ENCODE data around the gene INPP5A.
A peak's percentile ranks its signal among the peaks of the same experiment; 100 is the strongest.

INPP5A gene

DNA sequence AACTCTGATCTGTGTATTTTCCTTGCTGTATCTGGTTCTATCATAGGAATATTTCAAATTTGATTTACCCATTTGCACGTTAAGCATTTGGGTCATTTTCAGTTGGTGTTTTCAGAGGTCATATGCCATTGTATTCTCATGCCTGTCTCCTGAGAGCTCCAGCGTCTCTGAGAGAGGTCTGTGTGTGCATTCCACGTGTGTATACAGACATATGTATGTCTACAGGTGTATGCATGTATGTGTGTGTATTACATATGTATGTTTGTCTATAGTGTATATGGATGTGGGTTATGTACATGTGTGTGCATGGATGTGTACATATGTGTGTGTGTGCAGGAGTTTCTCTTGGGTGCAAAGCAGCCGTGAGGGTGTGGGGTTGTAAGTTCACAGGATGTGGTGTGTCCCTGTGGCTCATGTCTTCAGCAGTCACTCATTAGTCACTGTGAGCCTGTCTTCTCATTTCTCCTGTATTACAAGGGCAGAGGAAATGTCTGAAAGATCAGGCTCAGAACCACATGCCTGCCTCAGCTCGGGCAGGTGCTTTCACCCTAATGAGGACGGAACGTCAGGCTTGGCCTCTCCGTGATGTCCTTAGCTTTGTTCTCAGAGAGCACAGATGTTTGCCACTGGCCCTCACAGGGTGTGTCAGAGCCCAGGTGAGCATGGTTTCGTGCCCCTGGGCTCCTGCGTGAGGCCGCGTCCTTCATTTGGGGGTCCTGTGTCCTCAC, 146.7 kb downstream of the INPP5A start:
- no peak for FAIRE-seq
- DNase-seq (ENCODE audit: insufficient read length, low spot score): no peak

DNA sequence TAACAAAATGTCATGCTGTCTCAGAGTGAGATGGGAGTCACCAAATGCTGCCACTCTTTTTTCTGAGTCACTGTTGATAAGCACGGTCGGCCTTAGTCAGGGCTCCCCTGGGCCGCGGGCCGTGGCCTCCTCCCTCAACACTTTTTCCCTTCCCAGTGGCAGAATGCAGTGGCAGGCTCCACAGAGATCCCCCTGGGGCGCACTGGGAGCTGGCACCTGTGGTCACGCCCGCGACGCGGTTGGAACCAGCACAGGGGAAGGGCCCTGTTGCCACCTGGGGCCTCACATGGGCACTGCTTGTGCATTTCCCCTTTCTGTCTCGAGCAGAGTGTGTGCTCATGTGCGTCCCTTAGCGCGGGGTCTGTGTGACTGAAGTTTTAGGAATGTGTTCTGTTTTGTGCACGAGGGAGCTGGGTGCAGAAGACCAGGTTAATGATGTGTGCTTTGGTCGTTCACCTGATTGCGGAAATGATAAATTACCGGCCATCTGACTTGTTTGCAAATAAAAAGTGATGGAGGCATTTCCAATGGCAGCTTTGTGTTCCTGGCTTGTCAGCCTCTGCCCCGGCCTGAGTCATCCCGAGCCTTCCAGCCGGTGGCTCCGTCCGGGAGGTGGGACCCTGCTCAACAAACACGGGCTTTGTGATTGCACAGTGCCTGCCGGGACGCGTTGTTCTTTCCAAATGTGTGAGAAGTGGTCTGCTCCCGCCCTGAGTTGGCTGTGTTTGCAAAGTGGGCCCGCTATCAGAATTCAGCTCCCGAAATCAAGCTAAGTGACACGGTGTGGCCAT, 147.7 kb downstream of the INPP5A start:
- FAIRE-seq (peak; percentile 31), DNase-seq (ENCODE audit: insufficient read length, low spot score) (peak; percentile 31)

DNA sequence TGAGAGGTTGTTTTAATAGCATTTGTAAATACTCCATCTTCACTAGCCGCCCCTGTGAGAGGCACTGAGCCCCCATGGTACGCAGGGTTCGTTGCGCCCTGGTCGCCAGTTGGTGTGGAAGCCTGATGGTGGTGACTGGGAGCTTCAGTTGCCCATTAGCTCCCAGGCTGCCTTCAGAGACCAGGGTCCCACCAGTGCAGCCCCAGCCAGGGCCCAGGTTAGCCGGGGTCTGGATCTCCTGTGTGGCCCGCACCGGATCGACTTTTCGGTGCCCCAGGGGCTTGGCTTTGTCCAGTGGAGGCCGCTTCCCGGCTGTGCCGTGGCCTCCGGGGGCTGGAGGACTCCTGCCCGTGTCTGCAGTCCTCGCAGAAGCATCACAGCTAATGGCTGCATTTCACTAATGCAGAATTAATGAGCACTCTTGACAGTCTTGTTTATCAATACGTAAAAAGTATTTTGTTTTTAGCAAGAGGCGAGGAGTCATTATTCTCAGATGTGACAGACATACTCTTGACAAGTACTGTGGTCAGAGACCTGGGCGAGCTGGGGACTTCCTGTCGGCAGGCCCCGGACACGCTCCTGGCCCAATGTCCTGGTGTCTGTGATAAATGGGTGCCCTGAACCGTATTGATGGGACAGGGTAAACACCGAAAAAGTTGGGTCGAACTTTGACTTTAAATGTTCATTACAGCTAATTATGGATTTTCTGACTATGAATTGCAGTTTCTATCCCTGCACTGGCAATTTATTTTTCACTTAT, 148.5 kb downstream of the INPP5A start:
- FAIRE-seq (no peak), DNase-seq (ENCODE audit: insufficient read length, low spot score) (no peak)

DNA sequence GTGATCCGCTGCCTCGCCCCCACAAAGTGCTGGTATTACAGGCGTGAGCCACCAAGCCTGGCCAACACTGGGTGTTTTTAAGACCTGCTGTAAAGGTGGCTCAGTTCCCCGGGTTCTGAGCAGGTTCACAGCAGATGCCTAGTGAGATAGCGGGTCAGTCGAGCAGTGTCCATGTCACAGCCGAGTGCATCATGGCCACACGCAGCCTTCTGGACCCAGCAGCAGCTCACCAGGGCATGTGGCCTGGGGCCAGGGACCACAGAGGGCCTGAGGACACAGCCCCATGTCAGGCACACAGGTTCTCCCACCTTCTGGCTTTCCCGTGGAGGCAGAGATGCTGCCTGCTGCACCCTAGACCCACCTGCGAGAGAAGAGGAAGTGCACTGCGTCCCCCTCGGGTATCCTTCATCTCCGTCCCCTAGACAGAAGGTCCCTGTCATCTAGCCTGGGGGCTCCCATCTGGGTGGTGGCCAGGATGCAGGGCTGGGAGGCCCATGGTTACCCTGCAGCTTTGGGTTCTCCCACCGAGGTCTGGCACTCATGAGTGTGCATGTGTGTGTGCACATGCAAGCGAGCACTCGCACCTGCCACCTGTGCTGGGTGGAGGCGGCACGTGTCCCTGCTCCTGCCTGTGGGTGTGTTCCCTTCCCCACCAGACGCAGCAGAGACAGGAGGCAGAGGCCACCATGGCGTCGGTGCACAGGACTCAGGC, 149.8 kb downstream of the INPP5A start:
- DNase-seq (ENCODE audit: insufficient read length, low spot score) (no peak), FAIRE-seq (no peak)

DNA sequence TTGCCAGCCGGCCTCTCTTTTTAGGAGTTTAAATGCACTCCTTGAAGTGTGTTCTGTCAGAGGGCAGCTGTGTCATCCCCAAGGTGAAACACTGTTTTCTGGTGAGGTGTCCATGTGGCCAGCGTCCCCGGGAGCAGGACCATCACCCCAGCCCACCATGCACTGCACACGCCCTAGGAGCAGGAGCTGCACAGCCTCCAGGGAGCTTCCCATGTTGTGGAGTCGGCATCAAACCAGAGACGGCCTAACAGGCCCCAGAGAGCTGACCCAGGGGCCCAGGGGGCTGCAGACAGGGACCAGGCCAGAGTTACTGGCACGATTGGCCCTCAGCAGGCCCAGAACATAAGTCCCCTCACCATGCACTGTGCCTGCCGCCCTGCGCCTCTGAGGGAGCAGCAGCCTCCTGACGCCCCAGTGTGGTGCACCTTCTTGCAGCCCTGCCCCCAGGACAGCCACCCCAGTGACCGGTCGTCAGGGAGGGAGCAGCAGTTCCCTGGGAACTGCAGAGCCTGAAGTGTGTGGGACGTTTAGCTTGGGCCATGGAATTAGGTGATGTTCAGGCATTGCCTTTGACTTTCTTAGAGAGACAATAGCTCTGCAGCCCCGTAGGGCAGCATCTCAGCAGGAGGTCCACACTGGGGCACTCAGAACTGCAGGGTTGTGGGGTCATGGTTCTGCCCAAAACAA, 150.4 kb downstream of the INPP5A start:
- no peak for FAIRE-seq
- no peak for DNase-seq (ENCODE audit: insufficient read length, low spot score)

DNA sequence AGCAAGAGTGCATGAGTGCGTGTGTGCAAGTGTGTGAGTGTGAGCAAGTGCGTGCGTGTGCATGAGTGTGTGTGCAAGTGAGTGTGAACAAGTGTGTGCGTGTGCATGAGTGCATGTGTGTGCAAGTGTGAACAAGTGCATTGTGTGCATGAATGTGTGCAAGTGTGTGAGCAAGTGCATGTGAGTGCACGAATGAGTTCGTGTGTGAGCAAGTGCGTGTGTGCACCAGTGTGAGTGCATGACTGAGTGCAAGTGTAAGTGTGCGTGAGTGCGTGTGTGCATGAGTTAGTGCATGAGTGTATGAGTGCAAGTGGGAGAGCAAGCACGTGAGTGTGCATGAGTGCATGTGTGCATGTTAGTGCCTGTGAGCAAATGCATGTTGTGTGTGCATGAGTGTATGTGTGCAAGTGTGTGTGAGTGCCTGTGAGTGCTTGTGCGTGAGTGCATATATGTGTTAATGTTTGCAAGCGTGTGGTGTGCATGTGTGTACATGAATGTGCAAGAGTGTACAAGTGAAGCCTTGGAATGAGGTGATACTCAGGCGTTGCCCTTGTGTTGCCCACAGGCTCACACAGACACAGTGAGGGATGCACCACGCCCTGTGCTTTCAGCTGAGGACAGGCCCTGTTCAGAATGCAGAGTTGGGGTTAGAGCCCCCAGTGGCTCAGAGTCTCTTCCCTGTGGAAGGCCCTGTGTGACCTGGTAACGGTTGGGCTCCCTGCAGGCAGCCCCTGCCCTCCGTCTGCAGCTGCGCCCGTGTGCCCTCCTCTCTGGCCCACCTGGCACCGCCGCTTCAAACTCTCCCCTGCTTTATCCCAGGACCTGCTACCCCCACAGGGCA, 151.2 kb downstream of the INPP5A start:
- FAIRE-seq (peak; percentile 71), DNase-seq (ENCODE audit: insufficient read length, low spot score) (no peak)

DNA sequence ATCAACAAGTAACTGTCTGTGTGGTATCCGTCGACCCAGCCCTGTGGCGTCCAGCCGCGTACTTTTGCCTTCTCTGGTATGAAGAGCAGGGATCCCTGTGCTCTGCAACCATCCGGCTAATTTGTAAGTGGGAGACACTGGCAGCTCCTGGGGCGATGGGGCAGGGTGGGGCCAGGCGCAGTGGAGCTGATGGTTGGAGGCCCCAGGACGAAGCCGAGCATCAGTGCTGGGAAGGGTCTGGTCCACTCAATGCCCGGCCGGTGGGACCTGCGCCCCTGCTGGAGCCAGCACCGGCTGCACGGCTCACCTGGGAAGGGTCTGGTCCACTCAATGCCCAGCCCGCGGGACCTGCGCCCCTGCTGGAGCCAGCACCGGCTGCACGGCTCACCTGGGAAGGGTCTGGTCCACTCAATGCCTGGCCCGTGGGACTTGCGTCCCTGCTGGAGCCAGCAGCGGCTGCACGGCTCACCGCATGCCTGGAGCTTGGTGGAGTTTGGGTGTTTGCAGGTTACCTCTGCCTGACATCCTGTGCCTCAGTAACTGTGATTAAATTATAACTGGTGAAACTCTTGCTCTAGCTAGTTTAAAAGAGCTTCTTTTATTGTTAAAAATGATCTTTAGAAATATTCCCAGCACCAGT, 152.3 kb downstream of the INPP5A start:
- DNase-seq (ENCODE audit: insufficient read length, low spot score) (no peak), FAIRE-seq (no peak)

DNA sequence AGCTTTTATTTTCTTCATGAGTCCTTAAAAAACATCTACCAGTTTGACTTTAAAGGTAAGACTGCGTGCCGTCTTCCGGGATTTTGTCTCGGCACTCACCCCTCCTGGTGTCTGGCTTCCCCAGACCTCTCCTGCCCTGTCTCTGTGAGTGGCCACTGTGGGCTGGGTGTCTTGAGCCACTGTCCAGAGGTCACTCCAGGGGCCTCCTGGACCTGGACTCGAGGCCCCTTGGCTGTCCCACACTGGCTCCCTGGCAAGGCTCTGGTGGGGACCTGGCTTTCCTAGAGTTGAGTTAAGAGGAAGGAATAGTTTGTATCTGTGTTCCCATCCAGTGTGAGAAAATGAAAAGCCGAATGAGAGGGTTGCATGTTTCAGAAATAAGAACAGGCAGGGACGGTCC, 152.8 kb downstream of the INPP5A start:
- DNase-seq (ENCODE audit: insufficient read length, low spot score) (no peak), FAIRE-seq (no peak)

DNA sequence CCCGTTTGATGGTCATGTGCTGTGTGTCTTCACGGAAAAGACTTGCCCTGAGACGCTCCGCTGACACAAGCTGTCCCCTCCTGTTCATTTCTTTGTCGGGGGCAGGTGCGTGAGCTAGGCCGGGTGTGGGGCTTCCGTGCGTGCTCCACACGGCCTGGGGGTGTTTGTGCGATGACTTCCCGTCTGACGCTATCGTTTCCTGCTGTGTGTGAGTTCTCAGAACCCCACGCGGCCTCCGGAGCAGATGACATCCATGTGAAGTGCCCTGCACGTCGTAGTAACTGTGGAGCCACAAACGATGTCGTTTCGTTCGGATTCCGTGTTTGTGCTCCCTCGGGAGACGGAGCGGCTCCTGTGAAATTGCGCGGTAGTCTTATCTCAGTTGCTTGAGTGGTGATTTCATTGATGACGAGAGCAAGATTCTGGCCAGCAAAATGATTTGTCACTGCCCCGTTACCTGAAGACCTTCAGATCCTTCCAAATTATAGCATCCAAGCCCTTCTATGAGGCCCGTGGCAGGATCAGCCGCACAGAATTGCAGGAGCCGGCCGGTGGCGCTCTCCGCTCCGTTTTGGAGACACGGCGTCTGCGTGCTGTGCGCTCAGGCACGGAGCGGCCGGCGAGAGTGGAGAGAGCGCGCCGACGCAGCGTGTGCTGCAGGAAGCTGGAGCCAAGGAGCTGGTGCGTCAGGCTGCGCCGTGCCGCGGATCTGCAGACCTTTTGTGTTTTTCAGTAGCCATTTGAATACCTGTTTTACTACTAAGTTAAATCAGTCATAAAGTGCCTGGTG, 153.4 kb downstream of the INPP5A start:
- FAIRE-seq (no peak), DNase-seq (ENCODE audit: insufficient read length, low spot score) (no peak)

DNA sequence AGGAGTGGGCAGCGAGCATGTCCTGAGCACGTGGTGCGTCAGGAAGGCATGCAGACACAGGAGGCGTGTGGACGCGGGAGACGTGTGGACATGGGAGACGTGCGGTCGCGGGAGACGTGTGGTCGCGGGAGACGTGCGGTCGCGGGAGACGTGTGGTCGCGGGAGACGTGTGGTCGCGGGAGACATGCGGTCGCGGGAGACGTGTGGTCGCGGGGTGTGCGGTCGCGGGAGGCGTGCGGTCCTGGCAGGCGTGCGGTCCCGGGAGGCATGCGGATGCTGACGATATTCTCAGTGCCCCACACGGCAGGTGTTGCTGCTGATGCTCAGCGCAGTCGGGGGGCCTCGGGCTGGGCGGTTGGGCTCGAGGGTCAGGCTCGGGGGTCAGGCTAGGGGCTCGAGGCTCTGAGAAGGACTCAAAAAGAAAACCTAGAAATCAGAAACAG, 154.1 kb downstream of the INPP5A start:
- DNase-seq (ENCODE audit: insufficient read length, low spot score): no peak
- FAIRE-seq: no peak

DNA sequence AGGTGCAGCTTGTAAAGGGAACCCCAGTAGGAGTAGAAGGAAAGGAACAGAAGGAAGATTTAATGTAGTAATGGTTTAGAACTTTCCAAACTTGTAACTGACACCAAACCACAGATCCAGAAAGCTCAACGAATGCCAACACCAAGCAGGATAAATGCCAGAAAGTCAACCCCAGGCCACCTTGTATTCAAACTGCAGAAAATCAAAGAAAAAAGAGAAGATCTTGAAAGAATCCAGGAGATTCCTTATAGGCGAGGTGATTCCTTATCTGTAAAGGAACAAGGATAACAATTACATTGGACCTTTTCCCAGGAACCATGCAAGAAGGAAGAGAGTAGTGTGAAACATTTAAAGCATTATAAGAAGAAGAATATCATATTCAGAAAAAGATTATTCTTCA, 154.7 kb downstream of the INPP5A start:
- DNase-seq (ENCODE audit: insufficient read length, low spot score): no peak
- no peak for FAIRE-seq

DNA sequence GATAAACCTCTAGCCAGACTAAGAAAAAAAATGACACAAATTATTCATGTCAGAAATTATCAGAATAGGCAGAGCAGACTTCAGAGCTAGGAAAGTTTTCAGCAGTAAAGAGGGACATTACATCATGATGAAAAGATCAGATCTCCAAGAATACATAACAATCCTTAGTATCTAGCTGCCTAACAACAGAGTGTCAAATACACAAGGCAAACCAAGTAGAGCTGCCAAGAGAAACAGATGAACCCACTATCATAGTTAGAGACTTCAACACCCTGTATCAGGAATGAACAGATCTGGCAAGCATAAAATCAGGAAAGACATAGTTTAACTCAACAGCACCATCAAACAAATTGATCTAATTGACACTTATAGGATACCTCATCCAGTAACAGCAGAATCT, 156.1 kb downstream of the INPP5A start:
- no peak for FAIRE-seq
- DNase-seq (ENCODE audit: insufficient read length, low spot score): no peak

DNA sequence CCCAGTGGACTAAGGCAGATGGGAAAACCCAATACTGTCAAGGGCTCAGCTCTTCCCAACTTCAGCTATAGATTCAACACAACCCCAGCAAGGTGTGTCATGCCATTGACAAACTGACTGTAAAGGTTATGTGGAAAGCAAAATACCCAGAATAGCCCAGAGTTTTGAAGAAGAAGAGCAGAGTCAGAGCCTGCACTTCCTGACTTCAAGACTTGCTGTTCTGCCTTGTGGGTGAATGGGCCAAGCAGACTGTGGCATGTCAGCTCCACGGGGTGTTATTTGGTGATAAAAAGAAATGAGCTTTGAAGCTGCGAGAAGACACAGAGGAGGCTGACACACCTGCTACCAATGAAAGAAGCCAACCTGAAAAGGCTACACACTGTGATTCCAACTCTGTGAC, 158.6 kb downstream of the INPP5A start:
- DNase-seq (ENCODE audit: insufficient read length, low spot score) (no peak), FAIRE-seq (no peak)

DNA sequence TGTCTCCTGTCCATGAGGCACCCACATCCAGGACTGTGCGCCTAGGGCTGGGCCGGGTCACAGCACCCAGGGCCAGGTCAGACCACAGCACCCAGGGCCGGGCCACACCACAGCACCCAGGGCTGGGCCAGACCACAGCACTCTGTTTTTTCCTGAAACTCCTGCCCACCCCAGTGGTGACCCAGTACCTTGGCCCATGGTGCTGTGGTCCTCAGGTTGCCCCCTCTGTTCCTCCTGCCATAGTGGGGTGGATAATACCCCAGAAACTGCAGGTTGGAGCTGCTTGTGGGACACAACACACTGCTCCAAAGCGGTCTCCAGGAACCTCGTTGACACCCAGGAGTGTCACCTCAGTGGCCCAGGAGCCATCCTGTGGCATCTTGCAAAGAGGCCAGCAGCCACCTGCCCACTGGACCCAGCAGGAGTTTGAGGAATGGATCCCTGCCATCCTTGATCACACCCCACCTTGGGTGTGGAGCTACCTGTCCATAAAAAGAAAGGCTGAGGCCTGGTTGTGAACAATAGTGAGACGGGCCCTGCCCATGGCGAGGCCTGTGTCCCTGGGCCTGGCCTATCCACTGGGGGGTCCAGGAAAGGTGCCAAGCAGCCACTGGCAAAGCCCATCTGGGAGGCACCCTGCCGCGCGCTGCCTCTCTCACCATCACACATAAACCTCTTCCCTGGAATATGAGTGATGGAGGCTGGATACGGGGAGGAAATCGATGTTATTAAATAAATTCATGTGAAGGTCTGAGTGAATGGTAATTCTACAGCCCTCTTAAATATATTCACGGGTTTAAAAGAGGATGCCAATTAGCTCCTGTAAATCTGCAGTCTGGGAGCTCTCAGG, 159.4 kb downstream of the INPP5A start:
- no peak for DNase-seq (ENCODE audit: insufficient read length, low spot score)
- no peak for FAIRE-seq

DNA sequence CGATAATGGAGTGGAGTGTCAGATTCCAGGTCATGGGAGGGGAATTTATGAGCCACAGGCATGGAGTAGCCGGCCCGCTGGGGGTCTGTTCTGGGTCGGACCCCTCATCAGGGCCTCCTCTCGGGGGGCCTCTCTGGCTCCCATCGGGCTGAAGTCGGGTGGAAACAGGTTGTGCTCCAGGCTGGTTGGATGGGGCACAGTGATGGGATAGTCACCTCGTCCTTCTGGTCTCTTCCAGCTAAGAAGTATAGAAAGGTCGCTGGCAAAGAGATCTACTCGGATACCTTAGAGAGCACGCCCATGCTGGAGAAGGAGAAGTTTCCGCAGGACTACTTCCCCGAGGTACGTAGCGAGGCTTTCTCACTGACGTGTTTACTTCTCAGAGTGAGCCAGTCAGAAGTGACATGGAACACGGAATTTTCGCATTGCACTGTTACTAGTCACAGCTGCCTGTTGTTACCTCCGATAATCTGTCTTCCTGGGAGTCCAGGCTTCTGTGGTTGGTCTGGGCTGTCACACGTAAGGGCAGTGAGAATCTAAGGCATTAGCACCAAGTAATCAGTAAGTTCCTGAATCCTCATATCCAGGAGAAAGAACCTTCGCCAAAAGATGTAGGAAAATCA, 160.1 kb downstream of the INPP5A start:
- FAIRE-seq: no peak
- no peak for DNase-seq (ENCODE audit: insufficient read length, low spot score)

DNA sequence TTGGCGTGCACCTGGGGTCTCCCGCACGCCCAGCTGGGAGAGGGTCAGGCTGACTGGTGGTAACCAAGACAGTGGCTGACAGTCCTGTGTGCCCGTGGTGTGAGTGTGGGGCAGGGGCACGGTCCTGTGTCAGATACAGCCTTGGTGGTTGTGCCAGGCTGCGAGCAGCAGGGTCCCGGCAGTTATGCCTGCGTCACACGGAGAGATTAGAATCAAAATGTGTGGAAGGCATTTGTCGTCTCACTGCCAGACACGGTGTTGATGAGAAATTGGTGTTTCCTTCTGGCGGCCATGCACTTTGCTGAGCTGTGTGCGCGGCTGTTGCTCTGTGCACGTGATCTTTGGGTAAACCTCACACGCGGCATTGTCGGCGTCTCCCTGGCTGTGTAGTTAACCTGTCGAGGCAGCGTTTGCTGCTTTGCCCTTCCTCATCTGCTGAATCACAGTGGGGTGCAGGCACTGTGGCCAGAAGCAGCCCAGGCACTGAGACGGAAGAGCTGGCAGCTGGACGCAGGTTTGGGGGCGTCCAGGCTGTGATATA, 160.7 kb downstream of the INPP5A start:
- FAIRE-seq: no peak
- DNase-seq (ENCODE audit: insufficient read length, low spot score): no peak

Data from HTR-8/SVneo (cell line).